Activated naive CD4-positive, alpha-beta T cell treated with anti-CD3 and anti-CD28 coated beads, Interleukin-2, amount 50 U/mL, for 16 hours (primary cell): ENCODE data around the gene ICE1.
"Not testable (repeated sequence)": the region's sequence is repeated elsewhere in the genome, so short reads cannot be mapped to it uniquely, and the experiment has no call there.

Experiments used
- DNase-seq: peaks from one replicate; pipeline ENCODE4 v3.0.0-alpha.2; 2020

The ICE1 gene

DNA sequence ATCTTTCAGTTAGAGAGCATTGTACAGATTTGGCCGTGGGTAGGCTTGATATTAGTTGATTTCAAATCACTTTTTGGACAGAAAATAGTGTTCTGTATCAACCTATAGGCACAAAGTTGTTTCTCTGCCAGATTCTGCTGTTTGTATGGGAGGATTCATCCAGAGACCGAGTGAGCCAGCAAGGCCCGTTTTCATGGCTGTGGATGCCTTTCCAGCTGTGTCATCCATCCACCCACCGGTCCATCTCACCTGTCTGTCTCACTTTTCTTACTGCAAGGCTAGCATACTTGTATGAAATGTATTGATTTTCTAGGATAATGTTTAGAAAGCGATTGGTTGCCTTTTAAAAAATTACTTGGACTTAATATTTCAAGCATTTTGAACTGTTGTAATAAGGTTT, 34.4 kb downstream of the ICE1 start:
- no peak for DNase-seq

DNA sequence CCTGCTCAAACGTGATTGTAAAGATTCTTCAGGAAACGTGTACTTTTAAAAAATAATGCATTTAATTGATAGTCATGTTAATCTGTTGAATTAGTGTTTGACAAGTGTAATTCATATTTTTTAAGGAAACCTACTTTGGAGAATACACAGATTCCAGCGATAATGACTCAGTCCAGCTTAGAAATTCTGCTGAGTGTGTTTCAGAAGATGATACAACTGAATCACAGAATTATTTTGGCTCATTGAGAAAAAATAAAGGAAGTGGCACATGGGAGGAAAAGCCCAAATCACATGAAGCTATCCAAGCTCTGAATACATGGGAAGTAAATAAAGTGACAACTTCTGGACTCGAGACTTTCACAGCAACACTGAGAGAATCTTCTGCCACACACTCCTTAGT, 37.8 kb downstream of the ICE1 start:
- DNase-seq = no peak

DNA sequence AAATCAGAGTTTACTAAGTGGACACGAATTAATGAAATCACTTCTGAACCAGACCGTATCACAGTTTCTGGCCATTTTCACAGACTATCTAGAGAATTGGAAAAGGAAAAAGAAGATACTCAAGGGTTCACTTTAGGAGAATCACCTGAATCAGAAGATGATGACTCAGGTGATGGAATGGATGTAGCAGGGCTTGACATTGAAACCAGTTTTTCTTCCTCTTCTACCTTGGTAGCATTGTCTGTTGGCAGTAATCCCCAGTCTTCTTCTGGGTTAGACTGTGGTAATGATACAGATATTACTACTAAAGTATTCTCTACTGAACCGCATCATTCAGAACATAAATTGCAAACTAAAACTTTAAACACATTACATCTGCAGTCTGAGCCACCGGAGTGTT, 38.5 kb downstream of the ICE1 start:
- no peak for DNase-seq

DNA sequence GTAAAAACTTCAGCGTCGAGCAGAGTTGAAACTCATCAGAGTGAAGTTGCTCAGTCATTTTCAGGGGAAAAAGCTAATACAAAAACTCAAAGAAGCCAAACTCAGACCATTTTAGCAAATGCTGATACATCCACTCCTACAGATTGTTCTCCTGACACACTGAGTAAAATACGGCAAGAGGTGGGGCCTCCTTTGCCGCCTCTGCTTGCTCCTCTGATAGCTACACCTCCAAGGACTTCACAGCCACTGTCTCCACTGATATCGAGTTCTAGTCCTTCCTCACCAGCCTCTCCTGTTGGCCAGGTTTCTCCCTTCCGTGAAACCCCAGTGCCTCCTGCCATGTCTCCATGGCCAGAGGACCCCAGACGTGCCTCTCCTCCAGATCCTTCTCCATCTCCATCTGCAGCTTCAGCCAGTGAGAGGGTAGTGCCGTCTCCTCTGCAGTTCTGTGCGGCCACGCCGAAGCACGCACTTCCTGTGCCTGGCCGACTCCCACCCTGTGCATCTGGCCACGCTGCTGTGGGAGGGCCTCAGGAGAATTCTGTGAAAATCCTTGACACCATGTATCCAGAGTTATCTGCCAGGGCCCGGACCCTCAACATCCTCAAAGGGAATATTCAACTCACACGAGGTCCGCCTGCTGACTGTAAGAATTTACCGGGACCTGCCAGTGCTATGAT, 41.7 kb downstream of the ICE1 start:
- no peak for DNase-seq

DNA sequence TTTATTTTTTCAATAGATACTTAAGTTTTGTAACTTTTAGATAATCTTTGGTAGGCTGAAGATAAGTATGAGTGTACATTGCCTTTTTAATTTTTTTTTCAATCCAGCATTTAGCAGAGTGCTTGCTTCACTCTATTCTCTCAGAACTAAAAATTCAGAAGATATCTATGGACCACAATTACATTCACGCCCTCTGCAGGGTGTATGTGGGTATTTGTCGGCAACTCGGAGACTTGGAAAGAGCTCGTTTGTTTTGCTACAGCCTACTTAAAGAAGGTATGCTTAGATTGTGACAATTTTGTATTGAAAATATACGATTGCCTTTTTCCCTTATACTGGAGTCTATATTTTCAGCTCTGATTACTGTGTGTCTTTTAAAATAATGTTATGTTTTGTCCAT, 43.8 kb downstream of the ICE1 start:
- DNase-seq = no peak

DNA sequence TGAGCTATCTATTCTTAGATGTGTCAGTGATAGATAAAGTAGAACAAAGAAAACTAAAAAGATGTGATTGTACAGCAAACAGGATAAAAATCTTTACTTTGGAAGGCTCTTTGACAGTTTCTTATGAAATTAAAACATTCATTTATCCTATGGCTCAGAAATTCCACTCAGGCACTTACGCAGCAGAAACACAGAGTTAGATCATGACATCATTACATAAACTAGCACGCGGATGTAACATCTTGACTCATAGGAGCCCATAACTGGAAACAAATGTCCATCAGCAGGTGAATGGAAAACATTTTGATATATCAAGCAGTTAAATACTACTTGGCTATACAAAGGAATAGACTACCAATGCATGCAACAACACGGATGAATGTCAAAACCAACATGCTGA, 45.3 kb downstream of the ICE1 start:
- no peak for DNase-seq

DNA sequence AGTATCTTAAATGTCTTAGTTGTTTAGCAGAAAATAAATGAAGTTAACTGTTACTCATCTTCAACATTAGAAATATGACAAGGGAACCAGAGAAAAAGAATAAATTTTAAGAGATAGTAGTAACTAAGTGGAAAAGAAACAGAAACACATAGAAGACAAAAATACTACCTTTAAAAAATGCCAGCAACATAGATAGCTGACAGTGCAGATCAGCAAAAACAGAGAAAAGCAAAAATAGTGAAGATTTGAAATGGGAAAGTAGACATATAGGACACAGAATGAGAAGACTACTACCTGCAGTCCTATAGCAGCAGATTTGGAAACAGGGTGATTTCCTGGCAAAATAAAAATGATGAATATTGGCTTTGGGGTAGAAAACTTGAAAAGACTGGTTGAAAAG, 48.5 kb downstream of the ICE1 start:
- no peak for DNase-seq

DNA sequence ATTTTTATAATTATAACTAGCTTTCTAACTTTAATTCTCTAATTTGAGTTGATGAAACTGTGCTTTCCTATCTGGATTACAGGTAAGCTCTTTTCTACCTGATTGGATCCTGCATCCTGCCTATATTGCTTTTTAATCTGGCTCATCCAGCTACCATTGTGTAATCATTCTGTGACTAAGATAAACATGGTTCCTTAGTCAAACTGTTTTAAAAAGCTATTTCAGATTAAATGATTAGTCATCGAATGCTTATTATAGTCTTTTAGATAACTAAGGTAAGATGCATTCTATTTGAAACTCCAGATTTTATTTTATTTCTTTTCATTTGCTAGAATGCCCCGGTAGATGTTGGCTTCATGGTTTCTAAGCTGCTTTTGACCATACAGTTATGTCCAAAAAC, 50.7 kb downstream of the ICE1 start:
- DNase-seq = no peak

DNA sequence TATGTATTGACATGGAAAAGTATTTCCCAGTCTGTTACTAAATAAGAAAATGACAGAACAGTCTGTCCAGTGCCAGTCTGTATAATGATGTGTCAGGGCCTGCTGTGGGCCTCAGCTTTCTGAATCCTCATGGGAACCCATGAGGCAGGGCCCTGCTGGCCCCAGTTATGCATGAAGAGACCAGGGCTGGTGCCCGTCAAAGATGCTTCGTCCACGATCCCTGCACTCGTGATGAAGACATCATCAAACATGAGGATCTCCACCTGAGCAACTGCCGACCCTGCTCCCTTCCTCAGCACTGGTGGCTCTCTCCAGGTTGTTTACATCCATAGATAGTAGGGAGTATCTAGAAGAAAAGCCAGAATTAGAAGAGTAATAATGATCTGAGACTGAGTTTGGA, 52.5 kb downstream of the ICE1 start:
- DNase-seq = no peak

DNA sequence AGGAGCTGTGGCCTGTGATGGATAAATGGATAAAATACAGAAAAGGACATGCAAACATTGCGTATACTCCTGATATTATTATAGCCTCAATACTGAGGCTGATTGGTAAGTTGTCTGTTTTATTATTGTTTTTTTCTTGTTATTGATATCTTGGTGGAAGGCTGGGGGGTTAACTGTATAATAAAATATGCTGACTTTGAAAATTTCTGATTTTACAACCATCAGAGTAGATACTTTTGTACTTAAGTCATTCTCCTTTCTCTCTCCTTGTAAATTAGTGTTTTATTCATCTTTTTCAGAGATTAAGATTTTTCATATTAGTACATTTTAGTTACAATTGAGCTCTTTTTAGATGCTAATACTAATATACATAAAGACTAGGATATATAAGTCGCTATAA, 53.5 kb downstream of the ICE1 start:
- DNase-seq = no peak

DNA sequence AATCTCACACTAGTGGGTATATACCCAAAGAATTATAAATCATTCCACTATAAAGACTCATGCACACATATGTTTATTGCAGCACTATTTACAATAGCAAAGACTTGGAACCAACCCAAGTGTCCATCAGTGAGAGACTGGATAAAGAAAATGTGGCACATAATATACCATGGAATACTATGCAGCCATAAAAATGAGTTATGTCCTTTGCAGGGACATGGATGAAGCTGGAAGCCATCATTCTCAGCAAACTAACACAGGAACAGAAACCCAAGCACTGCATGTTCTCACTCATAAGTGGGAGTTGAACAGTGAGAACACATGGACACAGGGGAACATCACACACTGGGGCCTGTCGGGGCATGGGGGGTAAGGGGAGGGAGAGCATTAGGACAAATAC, 57.1 kb downstream of the ICE1 start:
- DNase-seq = not testable (repeated sequence)

DNA sequence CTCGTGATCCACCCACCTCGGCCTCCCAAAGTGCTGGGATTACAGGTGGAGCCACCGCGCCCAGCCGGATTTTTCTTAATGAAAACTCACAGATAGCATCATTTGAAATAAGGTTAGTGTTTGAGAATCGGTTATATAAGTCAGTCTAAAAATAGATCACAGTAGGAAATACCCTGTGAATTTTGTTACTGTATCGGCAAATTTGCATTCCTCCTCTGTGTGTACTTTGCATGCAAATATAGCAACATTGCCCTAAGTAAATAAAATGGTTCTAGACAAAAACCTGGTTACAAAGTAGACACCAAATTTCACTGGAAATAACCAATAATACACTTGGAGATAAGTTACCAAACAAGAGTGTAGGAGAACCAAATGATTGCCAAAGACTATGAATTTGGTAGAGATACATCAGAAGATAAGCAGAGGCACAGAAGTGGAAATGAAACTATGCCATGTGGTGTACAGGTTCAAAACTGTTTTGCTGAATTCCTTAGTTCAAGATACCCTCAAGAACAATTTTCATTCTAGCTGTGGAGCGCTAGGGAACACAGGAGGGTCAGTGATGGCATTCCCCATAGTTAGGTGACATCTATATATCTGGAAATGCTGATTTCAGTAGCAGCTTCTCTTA, 58.1 kb downstream of the ICE1 start:
- no peak for DNase-seq

DNA sequence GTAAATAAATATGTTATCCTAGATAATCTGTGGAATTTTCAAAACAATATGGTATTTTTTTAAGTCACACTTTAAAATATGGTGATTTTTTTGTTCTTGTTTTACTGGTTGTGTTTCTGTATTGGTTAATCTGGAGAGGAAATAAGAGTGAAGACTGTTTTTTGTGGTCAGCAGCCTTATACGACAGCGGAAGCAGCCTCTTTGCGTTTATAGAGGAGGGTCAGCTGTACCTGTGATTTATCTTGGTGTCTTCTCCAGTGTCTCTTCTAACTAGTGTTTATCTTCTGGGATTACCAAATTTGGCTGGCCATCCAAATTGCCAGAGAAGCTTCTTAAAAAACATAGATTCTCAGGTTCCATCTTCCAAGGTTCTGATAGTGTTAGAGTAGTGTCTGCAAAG, 58.7 kb downstream of the ICE1 start:
- DNase-seq = no peak

DNA sequence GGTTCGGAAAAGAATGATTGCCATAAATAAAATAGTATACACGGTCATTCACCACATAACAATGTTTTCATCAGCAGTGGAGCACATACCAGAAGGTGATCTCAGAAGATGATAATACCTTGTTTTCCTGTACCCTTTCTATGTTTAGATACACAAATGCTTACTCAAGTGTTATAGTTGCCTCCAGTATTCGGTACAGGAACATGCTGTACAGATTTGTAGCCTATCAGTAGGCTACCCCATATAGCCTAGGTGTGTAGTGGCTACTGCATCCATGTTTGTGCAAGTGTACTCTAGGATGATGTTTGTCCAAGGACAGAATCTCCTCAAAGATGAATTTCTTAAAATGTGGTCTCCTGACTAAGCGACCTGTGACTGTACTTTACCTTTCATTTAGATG, 59.2 kb downstream of the ICE1 start:
- DNase-seq = no peak

DNA sequence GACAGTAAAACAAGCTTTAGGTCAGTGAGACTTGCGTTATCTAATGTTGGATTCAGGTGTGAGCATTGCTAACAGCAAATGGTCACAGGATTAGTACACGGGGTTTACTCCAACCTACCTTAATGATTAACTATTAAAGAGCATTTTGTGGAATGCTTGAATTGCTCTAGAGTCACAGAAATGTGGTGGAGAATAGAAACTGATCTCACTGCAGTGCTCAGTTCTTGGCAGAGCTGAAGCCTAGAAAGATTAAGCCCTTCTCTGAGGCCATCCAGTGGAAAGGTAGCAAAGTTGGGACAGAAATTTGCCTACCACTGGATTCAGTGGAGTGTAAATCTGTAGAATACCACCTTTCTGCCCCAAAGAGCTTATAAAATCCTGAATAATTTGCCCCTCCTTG, 60.9 kb downstream of the ICE1 start:
- no peak for DNase-seq

DNA sequence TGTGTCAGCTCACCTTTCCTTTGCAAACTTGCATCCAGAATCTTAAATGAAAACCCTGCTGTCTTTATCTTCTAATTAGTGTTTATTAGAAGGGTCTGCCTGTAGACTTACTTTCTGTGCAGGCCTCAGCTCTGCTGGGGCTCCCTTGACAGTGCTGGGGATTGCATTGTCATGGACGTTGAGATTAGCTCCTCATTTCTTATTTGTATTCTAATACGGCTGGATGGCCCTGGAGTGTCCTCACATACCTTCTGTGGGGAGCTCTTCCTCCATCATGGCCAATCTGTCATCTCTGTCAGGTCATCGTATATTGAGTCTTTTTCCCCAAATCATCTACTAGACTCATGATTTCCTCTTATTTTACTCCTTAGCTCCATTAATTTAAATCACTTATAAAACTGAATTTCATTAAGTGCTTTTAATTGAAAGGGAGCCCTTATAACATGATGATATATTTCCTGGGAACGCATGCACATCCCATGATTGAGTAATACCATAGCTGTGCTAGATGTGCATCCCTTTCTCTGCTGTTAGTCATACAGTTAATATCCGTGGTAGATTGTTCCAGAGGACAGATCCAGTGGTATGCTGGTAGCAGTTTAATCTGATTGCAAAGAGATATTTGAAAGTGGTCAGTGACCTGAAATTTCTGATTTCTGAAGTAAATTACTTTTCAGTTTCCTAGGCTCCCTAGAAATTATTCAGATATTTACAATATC, 61.6 kb downstream of the ICE1 start:
- no peak for DNase-seq

DNA sequence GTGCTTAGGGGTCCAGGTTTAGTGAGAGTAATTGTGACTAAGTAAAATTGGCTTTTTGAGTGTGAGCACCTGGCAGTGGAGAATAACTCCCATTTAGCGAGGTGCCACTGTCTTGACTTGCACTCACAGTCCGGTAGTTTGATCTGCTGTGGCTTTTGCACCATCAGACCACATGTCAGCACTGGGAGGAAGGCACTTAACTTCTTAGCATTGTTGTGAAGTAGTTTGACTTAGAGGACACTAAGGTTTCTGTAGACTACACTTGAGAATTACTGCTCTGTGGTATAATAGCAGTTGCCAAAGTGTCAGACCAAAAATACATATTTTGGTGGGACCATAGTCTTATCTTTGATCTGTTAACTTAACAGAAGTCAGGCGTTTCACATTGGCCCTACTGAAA, 63.6 kb downstream of the ICE1 start:
- no peak for DNase-seq

DNA sequence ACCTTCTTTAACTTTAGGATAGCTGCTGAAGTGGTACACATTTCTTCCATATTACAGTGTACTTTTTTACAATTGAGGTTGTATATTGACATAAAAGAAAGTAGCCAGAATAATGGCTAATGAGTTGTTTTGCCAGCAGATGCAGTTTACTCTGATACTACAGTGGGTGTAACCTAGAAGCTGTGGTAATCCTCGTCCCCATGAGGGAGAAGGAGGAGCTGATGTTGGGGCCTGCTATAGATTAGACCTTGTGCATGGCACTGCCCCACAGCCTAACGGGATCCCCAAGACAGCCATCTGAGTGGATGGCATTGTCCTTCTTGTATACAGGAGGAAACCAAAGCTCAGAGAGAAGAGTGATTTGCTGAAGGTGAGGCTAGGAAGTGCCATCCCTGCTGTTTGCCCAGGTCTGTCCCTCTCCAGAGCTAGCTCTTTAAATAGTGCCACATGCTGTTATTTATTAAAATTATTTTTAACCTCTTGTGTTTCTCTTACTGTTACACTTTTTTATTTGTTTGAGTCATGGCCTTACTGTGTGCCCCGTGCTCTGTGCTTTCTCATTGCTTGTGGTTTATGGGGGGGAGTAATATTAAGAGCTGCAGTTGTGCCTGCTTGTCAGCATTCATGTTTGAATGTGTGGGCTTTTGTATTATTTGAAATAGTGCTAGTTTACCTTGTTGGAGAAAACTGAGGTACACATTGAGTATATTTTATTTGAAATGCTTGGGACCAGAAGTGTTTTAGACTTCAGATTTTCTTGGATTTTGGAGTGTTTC, 65.3 kb downstream of the ICE1 start:
- no peak for DNase-seq

DNA sequence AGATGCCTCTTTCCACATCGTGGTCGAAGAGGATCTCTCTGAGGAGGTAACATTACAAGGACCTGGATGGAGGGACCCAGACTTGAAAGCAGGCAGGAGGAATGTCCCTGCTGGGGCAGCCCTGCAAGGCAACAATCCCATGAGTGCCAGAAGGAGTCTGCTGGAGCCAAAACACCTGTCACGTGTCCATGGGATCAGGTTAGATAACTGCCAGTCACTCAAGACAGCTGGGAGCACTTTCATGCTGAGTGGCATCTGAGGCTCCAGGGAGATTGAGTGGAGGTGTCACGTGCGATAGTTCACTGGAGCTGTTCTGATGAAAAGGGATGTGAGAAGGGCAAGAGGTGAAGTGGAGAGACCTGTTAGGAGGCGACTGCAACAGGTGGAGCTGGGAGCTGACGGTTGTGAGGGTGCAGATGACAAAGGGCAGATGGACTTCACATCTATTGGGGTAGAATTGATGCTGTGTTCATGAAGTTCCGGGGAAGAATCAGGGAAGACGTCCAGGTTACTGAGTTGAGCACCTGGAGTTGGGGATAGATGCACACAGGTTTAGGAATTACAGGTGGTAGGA, 68.4 kb downstream of the ICE1 start:
- DNase-seq = no peak

DNA sequence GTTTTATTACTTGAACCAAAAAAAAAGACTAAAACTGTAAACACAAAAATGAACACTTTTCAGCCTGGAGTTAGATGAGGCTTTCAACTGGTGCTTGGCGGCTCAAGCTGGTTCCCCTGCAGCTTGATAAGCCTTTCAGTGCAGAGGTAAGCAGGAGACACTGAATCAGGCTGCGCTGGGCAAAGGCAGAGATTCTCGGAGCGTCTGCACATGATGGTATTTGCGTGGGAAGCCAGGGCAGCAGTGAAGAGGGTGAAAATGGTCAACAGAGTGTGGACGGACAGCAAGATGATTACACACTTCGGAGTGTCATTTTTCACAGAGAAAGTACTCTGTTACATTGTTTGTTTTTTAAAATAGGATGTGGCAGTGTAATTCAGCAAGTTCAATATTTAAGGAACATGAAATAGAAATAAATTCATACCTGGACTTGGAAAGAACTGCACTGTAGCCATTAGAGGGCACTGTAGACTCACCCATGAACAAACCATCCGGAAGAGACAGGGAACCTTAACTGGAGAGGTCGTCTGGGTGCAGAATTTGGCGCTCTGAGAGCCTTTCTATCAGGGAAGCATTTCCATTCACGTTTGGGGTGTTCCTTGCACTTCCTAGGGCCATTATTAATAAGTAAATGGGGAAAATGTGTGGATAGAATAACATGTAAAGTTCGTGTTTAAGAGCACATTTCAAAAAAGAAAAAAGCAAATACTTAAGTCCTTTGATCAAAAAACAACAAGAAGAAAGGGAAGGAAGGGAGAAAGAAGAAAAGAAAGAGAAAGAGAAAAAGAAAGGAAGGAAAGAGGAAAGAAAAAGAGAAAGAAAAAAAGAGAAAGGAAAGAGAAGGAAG, 69.8 kb downstream of the ICE1 start:
- peak; percentile 24 for DNase-seq

DNA sequence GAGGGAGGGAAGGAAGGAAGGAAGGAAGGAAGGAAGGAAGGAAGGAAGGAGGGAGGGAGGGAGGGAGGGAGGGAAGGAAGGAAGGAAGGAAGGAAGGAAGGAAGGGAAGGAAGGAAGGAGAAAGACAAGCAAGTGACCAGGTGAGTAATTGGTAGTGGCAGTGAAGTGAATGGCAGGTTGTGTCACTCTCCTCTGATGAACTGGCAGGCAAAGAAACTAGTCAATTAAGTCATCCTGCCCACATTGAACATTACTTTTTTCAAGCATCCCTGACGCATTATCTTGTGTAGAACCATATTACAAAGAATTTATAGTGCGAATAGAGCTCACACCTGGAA, 70.4 kb downstream of the ICE1 start:
- not testable (repeated sequence) for DNase-seq
